ENCODE measurements around the gene FUS. TPM values are rescaled to one million over a fixed set of nuclear protein-coding genes. Genes with fewer than 3 reads are reported as not detected.

FUS gene
- total RNA-seq, 1 experiment from 2014 or later, result 770 TPM

DNA sequence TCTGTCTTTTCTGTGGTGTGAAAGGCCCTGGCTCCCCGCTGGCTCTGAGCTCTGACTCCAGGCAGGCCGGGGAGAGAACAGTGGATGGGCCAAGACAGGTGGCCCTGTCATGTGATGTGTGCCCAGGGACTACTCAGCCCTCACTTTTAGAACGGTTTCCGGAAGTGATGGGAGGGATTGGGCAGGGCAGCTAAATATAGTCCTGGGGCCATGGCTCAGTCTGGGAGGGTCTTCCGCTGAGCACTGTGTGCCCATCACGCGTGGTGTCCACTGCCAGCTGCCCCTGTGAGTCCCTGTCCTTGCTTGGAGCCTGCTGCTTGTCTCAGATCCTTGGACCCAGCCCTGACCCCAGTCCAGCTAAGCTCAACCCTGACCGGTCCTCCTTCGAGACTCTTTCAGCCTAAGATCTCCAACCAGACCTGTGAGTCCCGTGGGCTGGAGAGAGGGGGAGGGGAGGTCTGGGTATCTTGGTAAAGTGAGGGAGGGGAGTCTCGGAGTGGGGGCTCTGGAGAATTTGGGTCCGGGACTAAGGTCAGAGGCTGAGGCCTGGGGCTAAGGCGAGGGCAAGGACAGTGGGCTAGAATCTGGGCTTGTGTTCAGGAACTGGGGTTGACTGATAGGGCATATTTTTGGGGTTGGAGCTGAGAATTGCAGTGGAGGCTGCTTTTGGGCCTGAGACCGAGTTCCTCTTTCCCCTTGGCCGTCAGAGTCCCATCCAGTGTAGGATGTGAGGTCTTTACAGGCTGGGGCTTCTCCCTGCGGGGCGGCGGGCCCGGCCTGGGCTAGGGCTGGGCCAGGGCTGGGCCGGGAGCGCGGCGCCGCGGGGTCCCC is 34.2 kb downstream of the FUS start, which contains the start of gene TRIM72 (continued):
- TF ChIP-seq, protein P1, sequence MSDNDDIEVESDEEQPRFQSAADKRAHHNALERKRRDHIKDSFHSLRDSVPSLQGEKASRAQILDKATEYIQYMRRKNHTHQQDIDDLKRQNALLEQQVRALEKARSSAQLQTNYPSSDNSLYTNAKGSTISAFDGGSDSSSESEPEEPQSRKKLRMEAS (CRISPR knock-in tag; IDR thresholded peaks at IDR 0.05), result no peak
- TF ChIP-seq ZNF121 (CRISPR knock-in tag; IDR thresholded peaks at IDR 0.05) (no peak), ZNF671 (CRISPR knock-in tag; IDR thresholded peaks at IDR 0.05) (no peak), MXD4 (CRISPR knock-in tag; IDR thresholded peaks at IDR 0.05; ENCODE audit: borderline replicate concordance) (no peak), ZNF396 (CRISPR knock-in tag; IDR thresholded peaks at IDR 0.05; ENCODE audit: borderline replicate concordance) (no peak)

DNA sequence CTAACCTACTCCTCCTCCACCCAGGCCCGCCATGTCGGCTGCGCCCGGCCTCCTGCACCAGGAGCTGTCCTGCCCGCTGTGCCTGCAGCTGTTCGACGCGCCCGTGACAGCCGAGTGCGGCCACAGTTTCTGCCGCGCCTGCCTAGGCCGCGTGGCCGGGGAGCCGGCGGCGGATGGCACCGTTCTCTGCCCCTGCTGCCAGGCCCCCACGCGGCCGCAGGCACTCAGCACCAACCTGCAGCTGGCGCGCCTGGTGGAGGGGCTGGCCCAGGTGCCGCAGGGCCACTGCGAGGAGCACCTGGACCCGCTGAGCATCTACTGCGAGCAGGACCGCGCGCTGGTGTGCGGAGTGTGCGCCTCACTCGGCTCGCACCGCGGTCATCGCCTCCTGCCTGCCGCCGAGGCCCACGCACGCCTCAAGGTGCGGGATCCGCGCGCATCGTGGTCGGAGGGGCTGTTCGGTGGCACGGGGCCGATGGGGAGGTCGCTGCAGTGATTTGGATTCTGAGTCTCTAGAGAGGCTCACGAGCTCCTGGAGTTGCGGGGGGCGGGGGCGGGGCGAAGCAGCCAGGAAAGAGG is 34.9 kb downstream of the FUS start:
- Mint-ChIP-seq H3K9me3 (no peaks in the 10 kb centered on the region), H3K27ac (no peak overlapping the region), H3K36me3 (no peaks in the 10 kb centered on the region), H3K4me1 (peaks cover 30% of the 10 kb centered on the region), H3K27me3 (ENCODE audit: low read depth) (peaks cover 57% of the 10 kb centered on the region), H3K4me3 (peak overlapping the region; percentile 77)
- CTCF ChIA-PET, result interaction anchor here (0.6 to 4.9 kb wide), 15 partner anchors 13 to 262 kb away, joined by 3 to 41 read pairs (median 4); partner anchors contain the start of genes HSD3B7, KAT8, PYCARD and ZNF843
- ATAC-seq (peak; percentile 32), DNase-seq (ENCODE audit: low spot score) (peak; percentile 53)
- POLR2A ChIA-PET, result interaction anchor here (0.6 to 2.0 kb wide), 7 partner anchors 13 to 97 kb away, joined by 3 to 11 read pairs (median 6); partner anchors contain the start of genes FUS, KAT8 and PYCARD
- TF ChIP-seq FOXP1 (CRISPR knock-in tag; IDR thresholded peaks at IDR 0.05; ENCODE audit: borderline replicate concordance) (peak; percentile 92), ZNF121 (CRISPR knock-in tag; IDR thresholded peaks at IDR 0.05) (0 out of 2 replicates have a peak, but pooled peaks have one; percentile 2), TP53 (CRISPR knock-in tag; IDR thresholded peaks at IDR 0.05) (peak; percentile 53; the same call in 1 of the 2 replicates), ZNF263 (CRISPR knock-in tag; IDR thresholded peaks at IDR 0.05; ENCODE audit: low read depth) (peak; percentile 17; the same call in 1 of the 2 replicates), IRF2 (CRISPR knock-in tag; IDR thresholded peaks at IDR 0.05; ENCODE audit: borderline replicate concordance, low read depth) (no peak), NR2C2 (CRISPR knock-in tag; IDR thresholded peaks at IDR 0.05) (0 out of 2 replicates have a peak, but pooled peaks have one; percentile 55), ETV6 (CRISPR knock-in tag; IDR thresholded peaks at IDR 0.05) (peak; percentile 51; the same call in 1 of the 2 replicates), JUN (CRISPR knock-in tag; IDR thresholded peaks at IDR 0.05) (peak; percentile 39; the same call in 1 of the 2 replicates), TCF7 (CRISPR knock-in tag; IDR thresholded peaks at IDR 0.05; ENCODE audit: low read depth) (peak; percentile 70; the same call in 1 of the 2 replicates), MXD4 (CRISPR knock-in tag; IDR thresholded peaks at IDR 0.05; ENCODE audit: borderline replicate concordance) (no peak), FOXK1 (CRISPR knock-in tag; IDR thresholded peaks at IDR 0.05) (peak; percentile 61), HMGA2 (CRISPR knock-in tag; IDR thresholded peaks at IDR 0.05) (no peak), SP1 (CRISPR knock-in tag; conservative IDR thresholded peaks at IDR 0.05) (peak; percentile 57; the same call in 1 of the 2 replicates), TEAD1 (CRISPR knock-in tag; IDR thresholded peaks at IDR 0.05) (0 out of 2 replicates have a peak, but pooled peaks have one; percentile 42)
- TF ChIP-seq, protein P2, sequence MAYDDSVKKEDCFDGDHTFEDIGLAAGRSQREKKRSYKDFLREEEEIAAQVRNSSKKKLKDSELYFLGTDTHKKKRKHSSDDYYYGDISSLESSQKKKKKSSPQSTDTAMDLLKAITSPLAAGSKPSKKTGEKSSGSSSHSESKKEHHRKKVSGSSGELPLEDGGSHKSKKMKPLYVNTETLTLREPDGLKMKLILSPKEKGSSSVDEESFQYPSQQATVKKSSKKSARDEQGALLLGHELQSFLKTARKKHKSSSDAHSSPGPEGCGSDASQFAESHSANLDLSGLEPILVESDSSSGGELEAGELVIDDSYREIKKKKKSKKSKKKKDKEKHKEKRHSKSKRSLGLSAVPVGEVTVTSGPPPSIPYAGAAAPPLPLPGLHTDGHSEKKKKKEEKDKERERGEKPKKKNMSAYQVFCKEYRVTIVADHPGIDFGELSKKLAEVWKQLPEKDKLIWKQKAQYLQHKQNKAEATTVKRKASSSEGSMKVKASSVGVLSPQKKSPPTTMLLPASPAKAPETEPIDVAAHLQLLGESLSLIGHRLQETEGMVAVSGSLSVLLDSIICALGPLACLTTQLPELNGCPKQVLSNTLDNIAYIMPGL (CRISPR knock-in tag; IDR thresholded peaks at IDR 0.05), result peak; percentile 83
- TF ChIP-seq, protein P3, sequence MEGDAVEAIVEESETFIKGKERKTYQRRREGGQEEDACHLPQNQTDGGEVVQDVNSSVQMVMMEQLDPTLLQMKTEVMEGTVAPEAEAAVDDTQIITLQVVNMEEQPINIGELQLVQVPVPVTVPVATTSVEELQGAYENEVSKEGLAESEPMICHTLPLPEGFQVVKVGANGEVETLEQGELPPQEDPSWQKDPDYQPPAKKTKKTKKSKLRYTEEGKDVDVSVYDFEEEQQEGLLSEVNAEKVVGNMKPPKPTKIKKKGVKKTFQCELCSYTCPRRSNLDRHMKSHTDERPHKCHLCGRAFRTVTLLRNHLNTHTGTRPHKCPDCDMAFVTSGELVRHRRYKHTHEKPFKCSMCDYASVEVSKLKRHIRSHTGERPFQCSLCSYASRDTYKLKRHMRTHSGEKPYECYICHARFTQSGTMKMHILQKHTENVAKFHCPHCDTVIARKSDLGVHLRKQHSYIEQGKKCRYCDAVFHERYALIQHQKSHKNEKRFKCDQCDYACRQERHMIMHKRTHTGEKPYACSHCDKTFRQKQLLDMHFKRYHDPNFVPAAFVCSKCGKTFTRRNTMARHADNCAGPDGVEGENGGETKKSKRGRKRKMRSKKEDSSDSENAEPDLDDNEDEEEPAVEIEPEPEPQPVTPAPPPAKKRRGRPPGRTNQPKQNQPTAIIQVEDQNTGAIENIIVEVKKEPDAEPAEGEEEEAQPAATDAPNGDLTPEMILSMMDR (IDR thresholded peaks at IDR 0.05), result no peak
- TF ChIP-seq, protein P4, sequence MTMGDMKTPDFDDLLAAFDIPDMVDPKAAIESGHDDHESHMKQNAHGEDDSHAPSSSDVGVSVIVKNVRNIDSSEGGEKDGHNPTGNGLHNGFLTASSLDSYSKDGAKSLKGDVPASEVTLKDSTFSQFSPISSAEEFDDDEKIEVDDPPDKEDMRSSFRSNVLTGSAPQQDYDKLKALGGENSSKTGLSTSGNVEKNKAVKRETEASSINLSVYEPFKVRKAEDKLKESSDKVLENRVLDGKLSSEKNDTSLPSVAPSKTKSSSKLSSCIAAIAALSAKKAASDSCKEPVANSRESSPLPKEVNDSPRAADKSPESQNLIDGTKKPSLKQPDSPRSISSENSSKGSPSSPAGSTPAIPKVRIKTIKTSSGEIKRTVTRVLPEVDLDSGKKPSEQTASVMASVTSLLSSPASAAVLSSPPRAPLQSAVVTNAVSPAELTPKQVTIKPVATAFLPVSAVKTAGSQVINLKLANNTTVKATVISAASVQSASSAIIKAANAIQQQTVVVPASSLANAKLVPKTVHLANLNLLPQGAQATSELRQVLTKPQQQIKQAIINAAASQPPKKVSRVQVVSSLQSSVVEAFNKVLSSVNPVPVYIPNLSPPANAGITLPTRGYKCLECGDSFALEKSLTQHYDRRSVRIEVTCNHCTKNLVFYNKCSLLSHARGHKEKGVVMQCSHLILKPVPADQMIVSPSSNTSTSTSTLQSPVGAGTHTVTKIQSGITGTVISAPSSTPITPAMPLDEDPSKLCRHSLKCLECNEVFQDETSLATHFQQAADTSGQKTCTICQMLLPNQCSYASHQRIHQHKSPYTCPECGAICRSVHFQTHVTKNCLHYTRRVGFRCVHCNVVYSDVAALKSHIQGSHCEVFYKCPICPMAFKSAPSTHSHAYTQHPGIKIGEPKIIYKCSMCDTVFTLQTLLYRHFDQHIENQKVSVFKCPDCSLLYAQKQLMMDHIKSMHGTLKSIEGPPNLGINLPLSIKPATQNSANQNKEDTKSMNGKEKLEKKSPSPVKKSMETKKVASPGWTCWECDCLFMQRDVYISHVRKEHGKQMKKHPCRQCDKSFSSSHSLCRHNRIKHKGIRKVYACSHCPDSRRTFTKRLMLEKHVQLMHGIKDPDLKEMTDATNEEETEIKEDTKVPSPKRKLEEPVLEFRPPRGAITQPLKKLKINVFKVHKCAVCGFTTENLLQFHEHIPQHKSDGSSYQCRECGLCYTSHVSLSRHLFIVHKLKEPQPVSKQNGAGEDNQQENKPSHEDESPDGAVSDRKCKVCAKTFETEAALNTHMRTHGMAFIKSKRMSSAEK (CRISPR knock-in tag; IDR thresholded peaks at IDR 0.05; ENCODE audit: borderline replicate concordance), result no peak
- TF ChIP-seq, protein P5, sequence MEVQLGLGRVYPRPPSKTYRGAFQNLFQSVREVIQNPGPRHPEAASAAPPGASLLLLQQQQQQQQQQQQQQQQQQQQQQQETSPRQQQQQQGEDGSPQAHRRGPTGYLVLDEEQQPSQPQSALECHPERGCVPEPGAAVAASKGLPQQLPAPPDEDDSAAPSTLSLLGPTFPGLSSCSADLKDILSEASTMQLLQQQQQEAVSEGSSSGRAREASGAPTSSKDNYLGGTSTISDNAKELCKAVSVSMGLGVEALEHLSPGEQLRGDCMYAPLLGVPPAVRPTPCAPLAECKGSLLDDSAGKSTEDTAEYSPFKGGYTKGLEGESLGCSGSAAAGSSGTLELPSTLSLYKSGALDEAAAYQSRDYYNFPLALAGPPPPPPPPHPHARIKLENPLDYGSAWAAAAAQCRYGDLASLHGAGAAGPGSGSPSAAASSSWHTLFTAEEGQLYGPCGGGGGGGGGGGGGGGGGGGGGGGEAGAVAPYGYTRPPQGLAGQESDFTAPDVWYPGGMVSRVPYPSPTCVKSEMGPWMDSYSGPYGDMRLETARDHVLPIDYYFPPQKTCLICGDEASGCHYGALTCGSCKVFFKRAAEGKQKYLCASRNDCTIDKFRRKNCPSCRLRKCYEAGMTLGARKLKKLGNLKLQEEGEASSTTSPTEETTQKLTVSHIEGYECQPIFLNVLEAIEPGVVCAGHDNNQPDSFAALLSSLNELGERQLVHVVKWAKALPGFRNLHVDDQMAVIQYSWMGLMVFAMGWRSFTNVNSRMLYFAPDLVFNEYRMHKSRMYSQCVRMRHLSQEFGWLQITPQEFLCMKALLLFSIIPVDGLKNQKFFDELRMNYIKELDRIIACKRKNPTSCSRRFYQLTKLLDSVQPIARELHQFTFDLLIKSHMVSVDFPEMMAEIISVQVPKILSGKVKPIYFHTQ (CRISPR knock-in tag; IDR thresholded peaks at IDR 0.05), result no peak
